ENCODE data around the gene A1CF. TPM values are rescaled to one million over a fixed set of nuclear protein-coding genes. Genes with fewer than 3 reads are reported as not detected.

The A1CF gene
- polyA plus RNA-seq, 1 donor, result 9.9 TPM

GRCh38 chr10:50866317-50866716 lies 19.1 kb downstream of the A1CF start:
- DNase-seq, result no peak

GRCh38 chr10:50862719-50863118 lies 22.7 kb downstream of the A1CF start:
- no peak for DNase-seq

DNA sequence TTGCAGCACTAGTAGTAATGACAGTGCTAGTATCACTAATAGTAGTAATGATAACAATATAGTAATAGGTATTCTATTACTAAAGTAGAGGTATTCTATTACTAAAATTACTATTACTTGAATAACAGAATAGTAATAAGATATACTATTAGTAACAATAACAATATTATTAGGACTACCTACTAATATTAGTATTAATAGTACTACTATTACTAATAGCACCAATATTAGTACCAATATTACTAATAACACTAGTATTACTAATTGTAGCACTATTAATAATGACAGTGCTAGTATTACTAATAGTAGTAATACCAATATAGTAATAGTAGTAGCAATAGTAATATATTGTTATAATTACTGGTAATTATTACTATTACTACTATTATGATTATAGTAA lies 24.1 kb downstream of the A1CF start:
- no peak for DNase-seq

DNA sequence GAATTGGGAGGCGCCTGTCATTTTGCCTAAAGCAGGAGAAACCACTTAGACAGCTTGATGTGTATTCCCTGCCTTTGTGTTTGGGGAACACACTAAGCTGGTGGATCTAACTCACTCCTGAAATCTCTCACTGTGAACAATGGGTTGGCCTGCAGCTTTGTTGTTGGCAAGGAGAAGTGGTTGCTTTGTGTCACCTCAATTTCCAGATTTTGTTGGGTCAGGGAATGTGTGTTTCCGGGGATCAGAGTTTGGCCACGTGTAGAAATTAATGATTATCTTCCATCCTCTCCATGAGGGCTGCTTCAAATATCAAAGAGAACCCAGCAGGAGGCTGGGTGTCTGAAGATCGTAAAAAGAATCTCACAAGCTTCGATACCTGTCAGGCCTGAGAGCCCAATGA lies 27.8 kb downstream of the A1CF start:
- DNase-seq, result no peak

DNA sequence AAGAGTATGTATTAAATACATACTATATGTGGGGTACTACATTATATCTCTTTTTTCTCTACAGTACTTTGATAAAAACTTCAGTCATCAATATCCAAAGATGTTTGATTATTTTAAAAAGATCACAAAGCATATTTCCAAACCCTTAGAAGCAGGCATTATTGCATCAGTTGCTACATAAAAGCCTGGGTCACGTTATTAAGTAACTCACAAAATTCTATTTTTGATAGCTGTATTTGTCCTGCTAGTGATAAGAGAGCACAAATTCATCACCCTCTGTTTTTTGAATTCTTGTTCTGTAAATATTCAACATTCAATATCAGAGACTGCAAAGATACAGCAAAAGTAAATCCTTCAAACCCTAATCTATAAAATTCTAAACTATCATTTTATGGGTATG lies 30.0 kb downstream of the A1CF start:
- no peak for DNase-seq

DNA sequence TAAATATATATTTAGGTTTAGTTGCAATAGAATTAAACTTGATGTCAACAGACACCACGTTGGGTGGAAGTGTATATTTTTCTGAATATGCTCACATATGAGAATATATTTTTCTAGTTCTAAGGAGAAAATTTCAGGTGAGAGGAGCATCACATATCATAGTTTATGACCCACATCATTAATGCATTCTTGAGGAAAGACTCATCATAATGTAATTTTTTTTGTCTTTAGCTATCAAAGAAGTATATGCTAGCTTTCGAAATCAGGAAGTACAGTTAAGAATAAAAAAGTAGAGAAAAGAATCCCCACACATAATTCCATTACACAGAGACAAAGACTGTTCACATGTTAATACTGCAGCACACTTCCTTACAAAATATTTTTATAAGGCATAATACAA lies 30.4 kb downstream of the A1CF start:
- DNase-seq, result no peak

DNA sequence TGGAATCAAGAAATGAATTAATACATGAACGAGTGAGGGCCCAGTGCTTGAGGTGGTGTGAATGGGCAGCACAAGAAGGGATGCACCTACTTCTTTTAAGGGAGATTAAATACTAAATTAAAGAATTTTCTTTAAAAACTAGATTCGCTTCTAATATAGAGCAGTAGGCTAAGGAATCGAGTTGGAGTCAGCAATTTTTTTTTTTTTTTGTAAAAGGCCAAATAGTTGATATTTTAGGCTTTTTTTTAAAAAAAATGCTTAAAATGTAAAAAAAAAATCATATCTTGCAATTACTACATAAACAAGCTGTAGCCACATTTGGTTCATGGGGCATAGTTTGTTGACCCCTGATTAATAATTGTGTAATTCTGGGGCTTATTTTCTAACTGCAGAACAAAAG lies 31.9 kb downstream of the A1CF start:
- DNase-seq, result no peak

GRCh38 chr10:50851884-50852671 lies 33.3 kb downstream of the A1CF start:
- no peak for DNase-seq

DNA sequence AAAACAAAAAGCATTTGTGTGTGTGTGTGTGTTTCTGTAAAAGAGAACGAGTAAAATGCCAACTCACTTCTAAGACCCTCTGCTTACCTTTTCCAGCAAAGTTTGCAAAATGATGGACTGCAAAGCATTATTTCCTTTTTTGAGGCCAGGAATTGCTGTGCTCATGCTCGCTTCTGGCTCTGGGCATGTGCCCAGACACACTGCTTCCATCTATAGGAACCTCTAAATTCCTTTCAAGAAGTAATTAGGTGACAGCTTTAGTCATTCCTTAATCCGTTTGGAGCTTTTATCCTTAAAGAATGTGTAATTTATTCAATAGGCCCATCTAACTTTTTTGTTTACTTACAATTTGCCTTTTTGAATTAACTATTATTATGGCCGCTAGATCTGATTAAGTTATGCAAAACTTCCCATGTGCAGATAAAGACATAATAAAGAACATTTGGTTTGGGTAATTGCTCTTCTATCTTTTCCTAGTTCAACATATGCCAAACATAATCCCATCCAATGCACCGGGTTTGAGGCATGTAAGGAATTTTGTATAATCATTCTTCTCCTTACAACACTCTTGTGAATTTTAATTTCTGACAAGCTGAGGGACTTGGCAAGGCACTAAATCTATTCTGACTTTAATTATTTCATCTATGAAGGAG lies 34.7 kb downstream of the A1CF start:
- DNase-seq, result no peak

- no peak for DNase-seq
These were observed 38.7 kb downstream of the A1CF start for GRCh38 chr10:50846753-50847152.

- no peak for DNase-seq
These were observed 48.3 kb downstream of the A1CF start for GRCh38 chr10:50837095-50837494.

DNA sequence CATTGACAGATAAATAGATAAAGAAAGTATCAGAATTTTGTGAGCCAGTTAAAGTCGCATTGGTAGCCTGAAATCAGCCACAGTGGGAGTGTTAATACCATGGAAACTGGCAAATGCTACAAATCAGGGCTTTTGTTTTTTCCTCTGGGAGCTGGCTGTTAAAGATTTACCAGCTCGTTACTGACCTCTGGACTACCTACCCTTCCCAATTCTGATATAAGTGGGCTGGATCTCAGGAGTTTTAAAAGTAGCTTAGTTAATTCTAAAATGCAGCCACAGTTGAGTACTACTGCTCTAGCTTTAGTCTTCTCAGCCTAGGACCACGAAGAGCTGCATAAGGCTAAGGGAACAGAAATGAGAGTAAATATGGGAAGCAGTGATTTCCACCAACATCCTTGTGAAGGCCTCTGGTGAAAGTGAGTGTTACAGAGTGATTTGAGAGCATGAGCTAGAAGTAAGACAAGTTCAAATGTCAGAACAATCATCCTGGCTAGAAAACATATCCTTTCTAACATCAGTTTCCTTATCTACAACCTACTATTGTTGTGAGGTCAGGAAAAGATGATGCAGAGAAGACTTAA lies 53.2 kb downstream of the A1CF start:
- no peak for DNase-seq

DNA sequence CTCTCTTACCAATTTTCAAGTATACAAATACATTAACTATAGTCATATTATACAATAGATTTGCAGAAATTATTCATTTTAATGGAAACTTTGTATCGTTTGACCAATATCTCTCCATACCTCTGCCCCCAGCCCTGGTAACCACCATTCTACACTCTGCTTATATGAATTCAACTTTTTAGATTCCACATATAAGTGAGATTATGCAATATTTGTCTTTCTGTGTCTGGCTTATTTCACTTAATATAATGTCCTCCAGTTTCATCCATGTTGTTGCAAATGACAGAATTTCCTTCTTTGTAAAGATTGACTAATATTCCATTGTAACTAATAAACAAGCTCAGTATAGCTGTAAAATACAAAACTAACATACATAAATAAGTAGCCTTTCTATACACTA lies 55.4 kb downstream of the A1CF start:
- no peak for DNase-seq

DNA sequence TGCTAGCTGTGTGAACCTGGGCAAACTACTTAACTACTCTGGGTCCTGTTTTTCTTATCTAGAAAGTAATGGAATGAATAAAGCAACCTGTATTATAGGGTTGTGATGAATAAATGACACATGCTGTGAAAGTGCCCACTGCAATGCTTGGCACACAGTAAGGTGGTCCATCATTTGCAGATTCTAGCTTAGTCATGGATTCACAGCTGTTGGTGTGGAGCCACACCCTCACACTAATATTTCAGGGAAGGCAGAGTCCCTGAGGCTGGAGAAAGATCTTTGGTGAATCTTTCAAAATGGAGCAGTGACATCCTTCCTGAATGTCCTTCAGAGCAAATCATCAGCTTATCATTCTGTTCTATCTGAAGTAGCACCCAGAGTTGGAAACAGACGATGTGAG lies 60.6 kb downstream of the A1CF start:
- DNase-seq, result no peak

- no peak for DNase-seq
These were observed 61.6 kb downstream of the A1CF start for GRCh38 chr10:50823789-50824188.

DNA sequence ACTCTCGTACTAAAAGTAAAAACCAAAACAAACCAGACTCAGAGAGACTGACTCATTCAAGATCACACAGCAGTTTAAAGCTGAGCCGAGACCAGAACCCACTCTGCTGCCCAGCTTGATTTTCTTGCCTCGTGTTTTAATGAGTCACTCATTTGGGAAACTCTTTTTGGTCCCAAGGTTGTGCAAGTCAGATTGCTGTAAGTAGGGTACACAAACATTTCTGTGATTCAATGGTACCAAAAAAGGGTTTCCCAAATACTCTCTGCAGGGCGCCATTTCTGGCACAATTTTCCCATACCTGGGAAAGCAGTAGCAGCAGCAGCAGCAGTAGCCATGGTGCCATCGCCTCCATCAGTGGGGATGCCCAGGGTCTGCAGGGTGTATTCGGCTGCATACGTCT lies 75.8 kb downstream of the A1CF start:
- no peak for DNase-seq

DNA sequence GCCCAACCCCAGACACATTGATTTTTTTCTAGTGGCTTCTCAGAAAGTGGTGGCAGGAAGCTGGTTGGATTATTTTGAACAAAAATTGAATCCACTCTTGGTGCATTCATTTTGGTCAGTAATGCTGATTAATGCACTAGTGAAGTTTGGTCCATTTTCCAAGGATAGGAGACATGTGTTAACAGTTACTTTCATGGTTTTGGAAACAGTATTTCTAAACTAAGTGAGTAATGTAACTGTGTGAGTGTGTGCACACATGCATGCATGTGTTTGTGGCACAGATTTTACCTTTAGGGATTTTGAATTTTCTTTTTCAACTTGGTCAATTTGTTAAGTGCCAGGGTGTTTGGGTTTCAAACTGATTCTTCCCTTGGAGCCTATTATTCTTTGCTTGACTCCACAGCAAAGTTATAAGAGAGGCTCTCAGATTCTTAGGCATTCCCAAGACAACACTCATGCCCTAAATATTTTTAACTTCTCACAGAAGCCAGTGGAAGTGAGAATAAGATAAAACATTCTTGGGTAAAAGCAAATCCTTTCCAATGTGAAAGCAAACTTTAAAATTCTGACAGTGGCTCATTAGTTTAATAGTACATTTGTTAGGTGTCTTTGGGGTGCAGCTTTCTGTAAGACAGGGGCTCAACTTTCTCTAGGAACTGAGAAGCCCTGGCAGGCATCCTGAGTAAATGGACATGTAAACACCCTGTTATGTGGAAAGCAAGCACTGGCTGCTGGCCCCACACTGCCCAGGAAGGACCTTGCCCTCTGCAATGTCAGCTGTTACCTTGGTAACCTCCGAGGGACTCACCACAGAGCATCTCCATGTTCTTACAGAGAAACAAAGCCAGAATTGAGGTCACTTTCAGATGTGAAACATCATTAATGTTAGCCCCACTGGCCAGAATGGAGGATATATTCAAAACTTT lies 77.3 kb downstream of the A1CF start:
- no peak for DNase-seq

DNA sequence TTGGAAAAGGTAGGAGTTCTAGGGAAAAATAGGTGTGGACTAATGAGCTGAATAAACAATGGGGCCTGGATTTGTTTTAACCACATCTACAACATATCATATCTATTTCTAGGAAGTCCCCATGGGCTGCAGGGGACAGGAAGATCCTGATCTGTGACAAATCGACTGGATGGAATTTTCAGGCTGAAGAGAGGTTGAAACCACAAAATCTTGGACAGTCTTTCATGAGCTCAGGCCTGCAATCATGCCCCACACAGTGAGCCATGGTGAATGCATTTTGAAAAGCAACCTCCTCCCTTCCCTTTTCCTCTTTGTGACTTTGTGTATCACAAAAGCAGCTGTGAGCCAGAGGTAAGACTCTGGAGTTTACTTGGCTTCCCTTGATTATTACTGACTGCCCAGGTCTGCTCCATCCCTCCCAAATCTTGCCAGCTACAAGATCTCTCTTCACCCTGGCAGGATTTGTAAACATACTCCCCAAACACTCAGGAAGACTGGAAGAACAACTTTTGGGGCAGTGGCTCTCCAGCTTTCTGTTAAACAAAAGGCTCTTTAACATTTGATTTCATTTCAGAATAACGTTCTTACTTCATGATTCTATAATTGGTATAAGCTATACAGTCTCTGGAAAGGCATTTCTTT lies 79.3 kb downstream of the A1CF start:
- DNase-seq, result no peak

GRCh38 chr10:50799595-50799994 lies 85.8 kb downstream of the A1CF start:
- no peak for DNase-seq

GRCh38 chr10:50798297-50798696 lies 87.1 kb downstream of the A1CF start:
- no peak for DNase-seq

DNA sequence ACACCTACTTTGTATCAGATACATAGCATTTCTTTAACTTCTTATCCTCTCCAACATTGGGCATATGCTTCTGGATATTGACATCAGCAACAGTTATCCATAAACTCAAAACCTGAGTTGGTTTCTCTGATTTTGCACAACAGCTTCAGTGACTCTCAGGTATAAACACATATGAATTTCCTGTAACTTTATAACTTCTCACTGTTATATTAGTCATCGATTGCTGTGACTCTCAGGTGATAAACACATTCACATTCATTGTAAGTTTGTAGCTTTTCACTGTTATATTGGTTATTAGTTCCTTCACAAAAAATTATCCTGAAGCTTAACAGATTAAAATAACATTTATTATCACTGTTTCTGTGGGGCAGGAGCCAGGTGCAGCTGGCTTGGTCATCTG lies 88.7 kb downstream of the A1CF start:
- DNase-seq, result no peak

GRCh38 chr10:50794490-50794889 lies 90.9 kb downstream of the A1CF start:
- DNase-seq, result no peak

Data from left kidney (tissue), 2 donors.